BJ (cell line): ENCODE results near the gene RGS19. TPM values are rescaled to one million over a fixed set of nuclear protein-coding genes. Genes with fewer than 3 reads are reported as not detected.

Source experiments
- CTCF ChIA-PET: fragments of 350-600 bp; formaldehyde crosslinking; extraction: SDS; loops from one replicate; lab custom pipeline; 2021; ENCODE audit warnings: antibody characterized with exemption, inconsistent platforms; lab: Yijun Ruan, JAX
- POLR2A ChIA-PET: fragments of 300-600 bp; sonication (Branson Sonifier 250); formaldehyde crosslinking; extraction: SDS; loops from one replicate; lab custom pipeline; 2021; ENCODE audit warnings: antibody characterized with exemption; lab: Charles Lee
- DNase-seq: peaks from one replicate; pipeline ENCODE4 v3.0.0-alpha.2; 2011; ENCODE audit warnings: low read depth
- H3K27me3 ChIP-seq: 2 replicates; pipeline ENCODE4 v1.6.0; 2011; ENCODE audit warnings: low read length; ENCODE audit not compliant: control insufficient read depth, insufficient read depth
- H3K36me3 ChIP-seq: 2 replicates; pipeline ENCODE4 v1.5.1; 2011; ENCODE audit warnings: low read length; ENCODE audit not compliant: control insufficient read depth, insufficient read depth
- H3K4me3 ChIP-seq: 2 replicates; pipeline ENCODE4 v1.5.1; 2011; ENCODE audit warnings: low read depth, mild to moderate bottlenecking, control low read depth, low read length
- polyA plus RNA-seq: library from polyadenylated mRNA; depleted of rRNA; stranded (reverse); fragments of >200 nt; gene quantifications from 2 replicates; pipeline ENCODE4 v1.2.3, GENCODE V29; 2011; rRNA removed
- small RNA-seq: library from RNA; depleted of rRNA; stranded (forward); fragments of <200 nt; gene quantifications from one replicate; pipeline ENCODE3, GENCODE V24; 2012; ENCODE audit warnings: low replicate concordance, low read depth; ENCODE audit not compliant: insufficient read length
- TF ChIP-seq, protein P1 (sequence below): IDR thresholded peaks from 2 replicates; pipeline ENCODE4 v1.5.1; 2011; ENCODE audit warnings: low read depth, mild to moderate bottlenecking, control low read depth, inconsistent platforms, low read length, moderate library complexity; ENCODE audit not compliant: insufficient read depth

Gene RGS19
- polyA plus RNA-seq, 1 experiment, result 14.5 TPM

- TF ChIP-seq, protein P1, sequence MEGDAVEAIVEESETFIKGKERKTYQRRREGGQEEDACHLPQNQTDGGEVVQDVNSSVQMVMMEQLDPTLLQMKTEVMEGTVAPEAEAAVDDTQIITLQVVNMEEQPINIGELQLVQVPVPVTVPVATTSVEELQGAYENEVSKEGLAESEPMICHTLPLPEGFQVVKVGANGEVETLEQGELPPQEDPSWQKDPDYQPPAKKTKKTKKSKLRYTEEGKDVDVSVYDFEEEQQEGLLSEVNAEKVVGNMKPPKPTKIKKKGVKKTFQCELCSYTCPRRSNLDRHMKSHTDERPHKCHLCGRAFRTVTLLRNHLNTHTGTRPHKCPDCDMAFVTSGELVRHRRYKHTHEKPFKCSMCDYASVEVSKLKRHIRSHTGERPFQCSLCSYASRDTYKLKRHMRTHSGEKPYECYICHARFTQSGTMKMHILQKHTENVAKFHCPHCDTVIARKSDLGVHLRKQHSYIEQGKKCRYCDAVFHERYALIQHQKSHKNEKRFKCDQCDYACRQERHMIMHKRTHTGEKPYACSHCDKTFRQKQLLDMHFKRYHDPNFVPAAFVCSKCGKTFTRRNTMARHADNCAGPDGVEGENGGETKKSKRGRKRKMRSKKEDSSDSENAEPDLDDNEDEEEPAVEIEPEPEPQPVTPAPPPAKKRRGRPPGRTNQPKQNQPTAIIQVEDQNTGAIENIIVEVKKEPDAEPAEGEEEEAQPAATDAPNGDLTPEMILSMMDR, result no peak
- CTCF ChIA-PET, result no interaction called here
- DNase-seq, result no peak
- Histone ChIP-seq H3K27me3 (no peaks in the 10 kb centered on the region), H3K4me3 (no peak overlapping the region), H3K36me3 (peaks cover 61% of the 10 kb centered on the region)
- POLR2A ChIA-PET, result no interaction called here
Measured at GRCh38 chr20:64025101-64025825, 54.1 kb downstream of the RGS19 start.

- ChIA-PET POLR2A (no interaction called here), CTCF (no interaction called here)
- no peak for DNase-seq
- TF ChIP-seq, protein P1, result no peak
- H3K27me3 ChIP-seq, result no peaks in the 10 kb centered on the region
- no peak overlapping the region for H3K4me3 ChIP-seq
- H3K36me3 ChIP-seq, result peaks cover 58% of the 10 kb centered on the region
Measured at GRCh38 chr20:64024141-64024990, 55.0 kb downstream of the RGS19 start.

- POLR2A ChIA-PET, result no interaction called here
- TF ChIP-seq, protein P1, result no peak
- H3K36me3 ChIP-seq, result peaks cover 59% of the 10 kb centered on the region
- no peaks in the 10 kb centered on the region for H3K27me3 ChIP-seq
- no peak overlapping the region for H3K4me3 ChIP-seq
- CTCF ChIA-PET, result no interaction called here
- DNase-seq, result no peak
Measured at GRCh38 chr20:64023361-64024140, 55.8 kb downstream of the RGS19 start.

Small RNAs within 50 kb of the gene (small RNA-seq; reads per million reads assigned to genes)
- not detected for gene AL355803.1
- 0.63 reads per million for gene MIR6813

Other genes with a start within 250 kb of the RGS19 start
- 0.13 and 0.32 TPM in 2 replicates for gene ZBTB46, start 248.3 kb downstream of the RGS19 start, polyA plus RNA-seq
- not detected in 2 replicates for gene ABHD16B, start 218.0 kb downstream of the RGS19 start, polyA plus RNA-seq
- gene TPD52L2, start 214.2 kb downstream of the RGS19 start, polyA plus RNA-seq, result 243 and 288 TPM in 2 replicates
- 33.7 and 45.6 TPM in 2 replicates for gene DNAJC5, start 184.4 kb downstream of the RGS19 start, polyA plus RNA-seq
- 24.0 and 40.1 TPM in 2 replicates for gene UCKL1, start 123.1 kb downstream of the RGS19 start, polyA plus RNA-seq
- 4.6 and 6.0 TPM in 2 replicates for gene ZNF512B, start 109.6 kb downstream of the RGS19 start, polyA plus RNA-seq
- gene SAMD10, start 99.9 kb downstream of the RGS19 start, polyA plus RNA-seq, result 0.88 and 1.4 TPM in 2 replicates
- 37.9 and 52.3 TPM in 2 replicates for gene PRPF6, start 98.4 kb downstream of the RGS19 start, polyA plus RNA-seq
- 0.05 and 0.06 TPM in 2 replicates for gene C20orf204, start 43.3 kb downstream of the RGS19 start, polyA plus RNA-seq
- gene SOX18, start 29.9 kb downstream of the RGS19 start, polyA plus RNA-seq, result not detected in 2 replicates
- 17.3 and 34.2 TPM in 2 replicates for gene TCEA2, start 16.3 kb downstream of the RGS19 start, polyA plus RNA-seq
- gene OPRL1, start 564 bp upstream of the RGS19 start, polyA plus RNA-seq, result 0.66 and 0.97 TPM in 2 replicates
- not detected in 2 replicates for gene LKAAEAR1, start 4.9 kb upstream of the RGS19 start, polyA plus RNA-seq
- gene NPBWR2, start 28.0 kb upstream of the RGS19 start, polyA plus RNA-seq, result not detected in 2 replicates
- gene MYT1, start 84.9 kb upstream of the RGS19 start, polyA plus RNA-seq, result not detected in 2 replicates
- 34.4 and 36.1 TPM in 2 replicates for gene PCMTD2, start 176.2 kb upstream of the RGS19 start, polyA plus RNA-seq